H1 (cell line): ENCODE measurements around the gene CLDN9. TPM values are rescaled to one million over a fixed set of nuclear protein-coding genes. Genes with fewer than 3 reads are reported as not detected.

Experiments used
- CTCF ChIA-PET: fragments of 300-600 bp; sonication (Branson Sonifier 250); formaldehyde crosslinking; loops from one replicate; lab custom pipeline; 2021; ENCODE audit not compliant: partially characterized antibody; lab: Charles Lee
- POLR2A ChIA-PET: fragments of 300-600 bp; sonication (Branson Sonifier 250); formaldehyde crosslinking; loops from one replicate; lab custom pipeline; 2021; ENCODE audit warnings: inconsistent platforms; ENCODE audit not compliant: partially characterized antibody; lab: Charles Lee
- DNase-seq, 2 experiments: peaks; one replicate each; pipeline versions ENCODE4 v3.0.0 to v3.0.0-alpha.2; 2010 to 2022; ENCODE audit warnings: low spot score in 2 of 2, low read depth in 1 of 2, mixed read lengths in 1 of 2
- FAIRE-seq: peaks from 2 replicates; lab custom pipeline; 2011; peaks lifted over from hg19 to GRCh38; lab: Jason Lieb, UNC
- H2AFZ ChIP-seq: 2 replicates; pipeline ENCODE4 v1.8.1; 2012; ENCODE audit warnings: low read length, inconsistent platforms
- H2AK5ac ChIP-seq: 2 replicates; pipeline ENCODE4 v1.6.1; 2013; ENCODE audit warnings: low read depth, low read length
- H2BK120ac ChIP-seq: replicated peaks from 2 replicates; pipeline ENCODE3; 2013; ENCODE audit warnings: low read depth, low read length, inconsistent platforms
- H2BK12ac ChIP-seq: 2 replicates; pipeline ENCODE4 v1.6.1; 2013; ENCODE audit warnings: low read depth, low read length
- H2BK15ac ChIP-seq: 2 replicates; pipeline ENCODE4 v1.6.1; 2013; ENCODE audit warnings: low read length
- H2BK20ac ChIP-seq: 2 replicates; pipeline ENCODE4 v1.6.1; 2013; ENCODE audit warnings: low read length
- H2BK5ac ChIP-seq: 2 replicates; pipeline ENCODE4 v1.6.1; 2013; ENCODE audit warnings: low read depth, low read length
- H3K14ac ChIP-seq: 2 replicates; pipeline ENCODE4 v1.6.1; 2013; ENCODE audit warnings: inconsistent platforms; ENCODE audit not compliant: insufficient read length
- H3K18ac ChIP-seq: 2 replicates; pipeline ENCODE4 v1.6.1; 2013; ENCODE audit warnings: low read length; ENCODE audit errors: extremely low read depth
- H3K23ac ChIP-seq: 2 replicates; pipeline ENCODE4 v1.6.1; 2013; ENCODE audit warnings: inconsistent platforms; ENCODE audit not compliant: insufficient read length
- H3K23me2 ChIP-seq: 2 replicates; pipeline ENCODE4 v1.6.1; 2013; ENCODE audit warnings: low read depth, low read length
- H3K27ac ChIP-seq: 2 replicates; pipeline ENCODE4 v1.6.1; 2011; ENCODE audit warnings: low read depth, low read length, inconsistent platforms
- H3K27me3 ChIP-seq, 4 experiments: replicated peaks in 1 of 4; 1 replicate in 1 of 4; 2 replicates in 3 of 4; pipeline versions ENCODE4 v1.6.1 to v1.8.1; 2011 to 2013; ENCODE audit warnings: low read length in 3 of 4, mild to moderate bottlenecking in 3 of 4, inconsistent platforms in 2 of 4, mixed read lengths in 2 of 4, moderate library complexity in 1 of 4; ENCODE audit not compliant: control insufficient read depth in 3 of 4, insufficient read depth in 3 of 4; ENCODE audit errors: extremely low read depth in 1 of 4
- H3K36me3 ChIP-seq, 4 experiments: 2 replicates each; pipeline versions ENCODE4 v1.6.1 to v1.8.1; 2011 to 2013; ENCODE audit warnings: mild to moderate bottlenecking in 4 of 4, low read length in 3 of 4, moderate library complexity in 2 of 4, control low read depth in 1 of 4, inconsistent platforms in 1 of 4; ENCODE audit not compliant: insufficient read depth in 4 of 4, control insufficient read depth in 2 of 4
- H3K4ac ChIP-seq: replicated peaks from 2 replicates; pipeline ENCODE3; 2013; ENCODE audit warnings: low read length, low read depth, mixed read lengths, inconsistent platforms; ENCODE audit not compliant: insufficient read length
- H3K4me1 ChIP-seq, 4 experiments: replicated peaks in 1 of 4; 1 replicate in 1 of 4; 2 replicates in 3 of 4; pipeline versions ENCODE4 v1.6.1 to v1.8.1; 2011 to 2013; ENCODE audit warnings: low read length in 3 of 4, inconsistent platforms in 2 of 4, mixed read lengths in 1 of 4; ENCODE audit not compliant: insufficient read depth in 4 of 4, control insufficient read depth in 3 of 4
- H3K4me2 ChIP-seq, 2 experiments: 2 replicates each; pipeline versions ENCODE4 v1.6.1 to v1.8.1; 2011 to 2013; ENCODE audit warnings: low read depth in 2 of 2, low read length in 2 of 2, control low read depth in 1 of 2, inconsistent platforms in 1 of 2, mild to moderate bottlenecking in 1 of 2; ENCODE audit not compliant: insufficient read depth in 1 of 2
- H3K4me3 ChIP-seq, 4 experiments: fragments of 200-600, 300-600 bp in 1 of 4; sonication (generic), shearing (Covaris generic), sonication (Bioruptor Twin) in 1 of 4; 2 replicates each; pipeline versions ENCODE4 v1.5.1 to v1.8.1; 2011 to 2016; ENCODE audit warnings: low read length in 4 of 4, low read depth in 3 of 4, control low read depth in 2 of 4, inconsistent platforms in 2 of 4, mild to moderate bottlenecking in 2 of 4, mixed read lengths in 1 of 4, moderate library complexity in 1 of 4; ENCODE audit not compliant: insufficient read depth in 2 of 4; ENCODE audit errors: extremely low read depth in 1 of 4
- H3K56ac ChIP-seq: replicated peaks from 2 replicates; pipeline ENCODE3; 2013; ENCODE audit warnings: low read depth, mild to moderate bottlenecking, mixed read lengths, low read length, inconsistent platforms; ENCODE audit not compliant: insufficient read length
- H3K79me1 ChIP-seq: 2 replicates; pipeline ENCODE4 v1.6.1; 2013; ENCODE audit warnings: low read depth, low read length, control low read depth
- H3K79me2 ChIP-seq, 2 experiments: 2 replicates each; pipeline versions ENCODE4 v1.6.1 to v1.8.1; 2012 to 2013; ENCODE audit warnings: low read length in 2 of 2, mild to moderate bottlenecking in 2 of 2, inconsistent platforms in 1 of 2; ENCODE audit not compliant: insufficient read depth in 2 of 2, control insufficient read depth in 1 of 2
- H3K9ac ChIP-seq, 4 experiments: replicated peaks in 1 of 4; 1 replicate in 1 of 4; 2 replicates in 3 of 4; pipeline versions ENCODE4 v1.6.1 to v1.8.1; 2011 to 2013; ENCODE audit warnings: low read depth in 3 of 4, low read length in 3 of 4, control low read depth in 2 of 4, mild to moderate bottlenecking in 2 of 4, moderate library complexity in 2 of 4, inconsistent platforms in 1 of 4; ENCODE audit errors: extremely low read depth in 1 of 4
- H3K9me3 ChIP-seq, 2 experiments: 2 replicates each; pipeline versions ENCODE4 v1.6.1 to v1.8.1; 2012 to 2013; ENCODE audit warnings: mild to moderate bottlenecking in 2 of 2, moderate library complexity in 2 of 2, control low read depth in 1 of 2, inconsistent platforms in 1 of 2, low read depth in 1 of 2, low read length in 1 of 2, mixed read lengths in 1 of 2; ENCODE audit not compliant: insufficient read depth in 2 of 2
- H4K20me1 ChIP-seq, 2 experiments: replicated peaks in 1 of 2; 2 replicates each; pipeline versions ENCODE3 to v1.8.1; 2011 to 2013; ENCODE audit warnings: inconsistent platforms in 2 of 2, low read length in 2 of 2, mild to moderate bottlenecking in 1 of 2; ENCODE audit not compliant: insufficient read depth in 2 of 2, control insufficient read depth in 1 of 2
- H4K5ac ChIP-seq: 2 replicates; pipeline ENCODE4 v1.6.1; 2013; ENCODE audit warnings: low read length, low read depth, mixed read lengths, inconsistent platforms; ENCODE audit not compliant: insufficient read length
- H4K8ac ChIP-seq: 2 replicates; pipeline ENCODE4 v1.8.0; 2013; ENCODE audit warnings: mild to moderate bottlenecking, moderate library complexity, low read length, inconsistent platforms; ENCODE audit not compliant: insufficient read depth; ENCODE audit errors: extremely low read depth
- H4K91ac ChIP-seq: replicated peaks from 2 replicates; pipeline ENCODE3; 2013; ENCODE audit warnings: low read length, mixed read lengths, inconsistent platforms; ENCODE audit not compliant: insufficient read length
- BCL11A ChIP-seq, 2 experiments: IDR thresholded peaks; one replicate each; pipeline ENCODE4 v1.6.1; 2011; ENCODE audit warnings: low read depth in 2 of 2, low read length in 2 of 2, mild to moderate bottlenecking in 2 of 2
- CBX5 ChIP-seq: fragments of 300-800, 300-1000 bp; sonication (generic); IDR thresholded peaks from 2 replicates; pipeline ENCODE4 v1.7.1; 2016; ENCODE audit warnings: antibody characterized with exemption, low read length, low read depth
- CBX8 ChIP-seq: fragments of 300-800, 300-1000 bp; sonication (generic); IDR thresholded peaks from 2 replicates; pipeline ENCODE4 v1.7.1; 2016; ENCODE audit warnings: low read depth, low read length, borderline replicate concordance
- CHD2 ChIP-seq: IDR thresholded peaks from 2 replicates; pipeline ENCODE4 v1.6.1; 2012; ENCODE audit warnings: low read length, improper control_type of control experiment
- CREB1 ChIP-seq: IDR thresholded peaks from 2 replicates; pipeline ENCODE4 v1.6.1; 2012; ENCODE audit warnings: inconsistent platforms
- EP300 ChIP-seq, 2 experiments: IDR thresholded peaks; 1 replicate in 1 of 2; 2 replicates in 1 of 2; pipeline ENCODE4 v1.6.1; 2011 to 2012; ENCODE audit warnings: low read depth in 2 of 2, low read length in 2 of 2, mild to moderate bottlenecking in 2 of 2, borderline replicate concordance in 1 of 2, inconsistent platforms in 1 of 2, moderate library complexity in 1 of 2
- EZH2 ChIP-seq: fragments of 200-600 bp; sonication (generic); IDR thresholded peaks from 2 replicates; pipeline ENCODE4 v1.7.1; 2012; ENCODE audit warnings: low read depth, mild to moderate bottlenecking, moderate library complexity, low read length, inconsistent platforms; ENCODE audit not compliant: severe bottlenecking
- PHF8 ChIP-seq: fragments of 200-600 bp; sonication (generic); conservative IDR thresholded peaks from 2 replicates; pipeline ENCODE4 v1.7.1; 2012; ENCODE audit warnings: low read depth, mild to moderate bottlenecking, inconsistent platforms, low read length, moderate library complexity
- SIX5 ChIP-seq: IDR thresholded peaks from 2 replicates; pipeline ENCODE4 v1.6.1; 2011; ENCODE audit warnings: mild to moderate bottlenecking, low read depth, low read length
- SRF ChIP-seq: IDR thresholded peaks from 2 replicates; pipeline ENCODE4 v1.6.1; 2011; ENCODE audit warnings: mild to moderate bottlenecking, low read depth, low read length, moderate library complexity
- SUZ12 ChIP-seq: fragments of 200-600 bp; sonication (generic); IDR thresholded peaks from 2 replicates; pipeline ENCODE4 v1.6.1; 2012; ENCODE audit warnings: mild to moderate bottlenecking, inconsistent platforms, low read length, moderate library complexity, mixed read lengths
- WGBS, 2 experiments: shearing (Covaris generic) in 1 of 2; methylation state at CpG; one replicate each; pipeline versions ENCODE4 v1.1.6 to v1.1.7; 2013 to 2015; ENCODE audit warnings: low lambda C conversion rate in 2 of 2, mixed read lengths in 2 of 2, inconsistent platforms in 1 of 2, low coverage in 1 of 2, missing lambda C conversion rate in 1 of 2; ENCODE audit not compliant: insufficient replicate concordance in 2 of 2, insufficient coverage in 1 of 2, insufficient read length in 1 of 2; ENCODE audit errors: extremely low coverage in 1 of 2, missing lambda C conversion rate in 1 of 2; 5-methylcytosine and 5-hydroxymethylcytosine counted together
- polyA plus RNA-seq, 7 experiments: library from polyadenylated mRNA; depleted of rRNA in 3 of 7; stranded (reverse) in 5 of 7; unstranded in 2 of 7; fragments of >200 nt in 5 of 7; fragments of 200-250 nt in 2 of 7; gene quantifications; 1 replicate in 5 of 7; 2 replicates in 1 of 7; 4 replicates in 1 of 7; pipeline versions ENCODE4 v1.2.1 to v1.2.3, GENCODE V29; 2011 to 2013; ENCODE audit warnings: missing spikeins in 2 of 7, mixed read lengths in 2 of 7
- total RNA-seq: library from RNA; stranded (reverse); fragmentation: NEBNext Ultra II Directional; extraction: Animal tissue kit (Norgen Biotek cat#: 25700); gene quantifications from 2 replicates; pipeline ENCODE4 v1.2.1, GENCODE V29; 2021

CLDN9 gene
- total and polyA plus RNA-seq, 2 of the 8 experiments (the other 6 are each of a cell fraction or from before 2014, with no cell fraction given), result 0.60 to 0.89 TPM

DNA sequence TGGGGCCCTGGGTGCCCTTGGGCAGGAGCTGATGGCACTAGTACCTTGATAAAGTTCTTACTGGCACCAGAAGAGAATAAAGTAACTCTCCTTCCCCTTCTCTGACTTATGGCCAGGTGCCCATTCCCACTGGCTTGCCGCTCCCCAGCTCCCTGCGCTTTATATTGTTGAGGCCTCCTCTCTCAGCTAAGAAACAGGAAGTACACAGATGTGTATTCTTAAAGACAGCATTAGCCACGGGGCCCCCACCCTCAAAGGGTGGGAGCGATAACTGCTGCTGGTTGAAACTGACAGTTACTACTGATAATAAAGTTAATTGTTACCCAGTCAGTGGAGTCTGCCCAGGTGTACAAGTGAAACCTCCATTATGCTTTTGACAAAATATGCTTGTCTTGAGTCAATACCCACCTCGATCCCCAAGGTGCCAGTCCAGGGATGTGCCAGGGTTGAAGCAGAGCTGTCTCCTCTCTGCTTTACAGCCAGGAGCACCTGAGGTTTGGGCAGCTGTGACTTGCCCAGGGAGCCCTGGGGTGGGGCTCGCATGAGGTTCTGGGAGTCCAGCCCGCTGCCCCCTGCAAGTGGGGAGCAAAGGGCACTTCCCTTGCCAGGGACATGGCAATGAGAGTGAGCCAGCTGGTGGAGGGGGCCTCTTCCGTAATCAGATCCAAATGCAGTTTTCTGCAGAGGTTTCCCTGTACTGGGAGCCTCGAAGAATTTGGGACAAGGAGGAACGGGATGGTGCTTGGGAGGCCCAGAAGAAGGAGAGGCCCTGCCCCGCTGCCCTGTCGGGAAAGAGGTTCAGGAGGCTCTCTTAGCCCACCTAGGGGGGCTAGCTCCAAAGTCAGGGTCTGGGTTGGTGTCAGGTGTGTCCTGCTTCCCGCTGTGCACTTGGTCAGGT, 5.4 kb upstream of the CLDN9 start:
- Histone ChIP-seq H3K27ac (peak overlapping the region; percentile 96), H4K91ac (peak overlapping the region; percentile 100), H3K27me3 (no peaks in the 10 kb centered on the region; a peak in 1 of 7 replicates), H3K4me1 (peaks cover 17 to 50% (median 41%) of the 10 kb centered on the region in 4 experiments), H3K4me2 (peak overlapping the region; percentile 84 to 88), H3K23ac (no peak overlapping the region), H3K18ac (peak overlapping the region; percentile 100), H3K79me1 (no peaks in the 10 kb centered on the region; the same call in 1 of the 2 replicates), H4K5ac (peak overlapping the region; percentile 63), H2BK20ac (peak overlapping the region; percentile 40), H2BK15ac (0 out of 2 replicates have a peak overlapping the region, but pooled peaks have one; percentile 6), H2AK5ac (peak overlapping the region; percentile 94), H3K14ac (peak overlapping the region; percentile 14), H3K79me2 (peaks cover 0 to 6% of the 10 kb centered on the region in 2 experiments; a peak in 1 of 4 replicates), H3K36me3 (peaks cover 0 to 3% (median 0%) of the 10 kb centered on the region in 4 experiments; a peak in 1 of 8 replicates), H3K9me3 (no peaks in the 10 kb centered on the region), H3K9ac (peak overlapping the region in 3 of 4 experiments; percentile 84 to 87 (median 85); a peak in 5 of 7 replicates), H2BK12ac (peak overlapping the region; percentile 99), H4K8ac (peak overlapping the region; percentile 69), H4K20me1 (no peaks in the 10 kb centered on the region), H2AFZ (no peak overlapping the region), H3K4me3 (peak overlapping the region; percentile 20 to 60 (median 46)), H3K4ac (peak overlapping the region; percentile 99), H2BK120ac (peak overlapping the region; percentile 85), H2BK5ac (peak overlapping the region; percentile 100), H3K23me2 (peaks cover 19% of the 10 kb centered on the region), H3K56ac (peak overlapping the region; percentile 96)
- DNase-seq (no peak), FAIRE-seq (no peak)
- ChIA-PET POLR2A (interaction anchor here (0.6 to 35.7 kb wide), 19 partner anchors 10 to 102 kb away, joined by 3 to 1808 read pairs (median 7); partner anchors contain the start of genes BICDL2, CLDN6, CLDN9 and HCFC1R1), CTCF (interaction anchor here (0.8 to 17.3 kb wide), 6 partner anchors 21 to 136 kb away, joined by 3 to 639 read pairs (median 5); partner anchors contain the start of genes BICDL2, CLDN6, HCFC1R1 and THOC6)
- 43% methylated on average over 13 of the region's 13 CpGs; no CpG with 5 or more reads in 1 of the 2 experiments for WGBS, 2 experiments
- no peak for TF ChIP-seq EP300 (IDR thresholded peaks at IDR 0.05; ENCODE audit: borderline replicate concordance in 1 of 2, low read depth in 2 of 2, low read length in 2 of 2)
- TF ChIP-seq CBX5, result no peak
- TF ChIP-seq BCL11A (IDR thresholded peaks at IDR 0.05; ENCODE audit: low read depth in 2 of 2, low read length in 2 of 2), result no peak
- no peak for TF ChIP-seq EZH2
- no peak for TF ChIP-seq PHF8
- no peak for TF ChIP-seq CREB1
- TF ChIP-seq SIX5, result no peak
- TF ChIP-seq CBX8, result no peak
- no peak for TF ChIP-seq CHD2
- TF ChIP-seq SRF, result no peak
- no peak for TF ChIP-seq SUZ12
